ENCODE measurements around the gene PLCB3.

The PLCB3 gene

GRCh38 chr11:64250415-64251015 is 815 bp upstream of the PLCB3 start:
- no peak for TF ChIP-seq JUND (IDR thresholded peaks at IDR 0.05; ENCODE audit: low read depth)
- in situ Hi-C loops (cut with HindIII; ENCODE audit: low pct_unique_long_range_greater_than_20kb, low sequenced_read_pairs): no loop called here
- peak in 1 of 2 experiments; percentile 45 for DNase-seq (ENCODE audit: low read depth in 1 of 2, low spot score in 1 of 2)

GRCh38 chr11:64251753-64252002 is 348 bp downstream of the PLCB3 start:
- in situ Hi-C loops (cut with HindIII; ENCODE audit: low pct_unique_long_range_greater_than_20kb, low sequenced_read_pairs): no loop called here
- no peak for TF ChIP-seq JUND (IDR thresholded peaks at IDR 0.05; ENCODE audit: low read depth)

GRCh38 chr11:64252003-64252872 is 908 bp downstream of the PLCB3 start:
- no peak for TF ChIP-seq JUND (IDR thresholded peaks at IDR 0.05; ENCODE audit: low read depth)
- in situ Hi-C loops (cut with HindIII; ENCODE audit: low pct_unique_long_range_greater_than_20kb, low sequenced_read_pairs): no loop called here
- peak; percentile 84 to 95 for DNase-seq (ENCODE audit: low read depth in 1 of 2, low spot score in 1 of 2)

More at GRCh38 chr11:64251753-64252002, 348 bp downstream of the PLCB3 start:
- no peak for DNase-seq (ENCODE audit: low read depth in 1 of 2, low spot score in 1 of 2)

- DNase-seq (ENCODE audit: low read depth in 1 of 2, low spot score in 1 of 2): no peak
- in situ Hi-C loops (cut with HindIII; ENCODE audit: low pct_unique_long_range_greater_than_20kb, low sequenced_read_pairs): no loop called here
- TF ChIP-seq JUND (IDR thresholded peaks at IDR 0.05; ENCODE audit: low read depth): no peak
These were observed 1.7 kb downstream of the PLCB3 start for GRCh38 chr11:64253043-64253442.

GRCh38 chr11:64253481-64253880 is 2.2 kb downstream of the PLCB3 start:
- TF ChIP-seq JUND (IDR thresholded peaks at IDR 0.05; ENCODE audit: low read depth): no peak
- in situ Hi-C loops (cut with HindIII; ENCODE audit: low pct_unique_long_range_greater_than_20kb, low sequenced_read_pairs): no loop called here
- no peak for DNase-seq (ENCODE audit: low read depth in 1 of 2, low spot score in 1 of 2)

- TF ChIP-seq JUND (IDR thresholded peaks at IDR 0.05; ENCODE audit: low read depth): no peak
- in situ Hi-C loops (cut with HindIII; ENCODE audit: low pct_unique_long_range_greater_than_20kb, low sequenced_read_pairs): no loop called here
- DNase-seq (ENCODE audit: low read depth in 1 of 2, low spot score in 1 of 2): no peak
These were observed 3.0 kb downstream of the PLCB3 start for GRCh38 chr11:64254326-64254725.

- in situ Hi-C loops (cut with HindIII; ENCODE audit: low pct_unique_long_range_greater_than_20kb, low sequenced_read_pairs): no loop called here
- no peak for DNase-seq (ENCODE audit: low read depth in 1 of 2, low spot score in 1 of 2)
- no peak for TF ChIP-seq JUND (IDR thresholded peaks at IDR 0.05; ENCODE audit: low read depth)
These were observed 4.1 kb downstream of the PLCB3 start for GRCh38 chr11:64255135-64256128.

- no peak for TF ChIP-seq JUND (IDR thresholded peaks at IDR 0.05; ENCODE audit: low read depth)
- DNase-seq (ENCODE audit: low read depth in 1 of 2, low spot score in 1 of 2): no peak
- in situ Hi-C loops (cut with HindIII; ENCODE audit: low pct_unique_long_range_greater_than_20kb, low sequenced_read_pairs): no loop called here
These were observed 5.0 kb downstream of the PLCB3 start for GRCh38 chr11:64256300-64256699.

GRCh38 chr11:64258356-64258755 is 7.0 kb downstream of the PLCB3 start:
- TF ChIP-seq JUND (IDR thresholded peaks at IDR 0.05; ENCODE audit: low read depth): no peak
- in situ Hi-C loops (cut with HindIII; ENCODE audit: low pct_unique_long_range_greater_than_20kb, low sequenced_read_pairs): no loop called here
- DNase-seq (ENCODE audit: low read depth in 1 of 2, low spot score in 1 of 2): no peak

- no peak for DNase-seq (ENCODE audit: low read depth in 1 of 2, low spot score in 1 of 2)
- in situ Hi-C loops (cut with HindIII; ENCODE audit: low pct_unique_long_range_greater_than_20kb, low sequenced_read_pairs): no loop called here
- TF ChIP-seq JUND (IDR thresholded peaks at IDR 0.05; ENCODE audit: low read depth): no peak
These were observed 7.7 kb downstream of the PLCB3 start for GRCh38 chr11:64258946-64259532.

- in situ Hi-C loops (cut with HindIII; ENCODE audit: low pct_unique_long_range_greater_than_20kb, low sequenced_read_pairs): no loop called here
- TF ChIP-seq JUND (IDR thresholded peaks at IDR 0.05; ENCODE audit: low read depth): no peak
- DNase-seq (ENCODE audit: low read depth in 1 of 2, low spot score in 1 of 2): no peak
These were observed 8.3 kb downstream of the PLCB3 start for GRCh38 chr11:64259533-64260067.

- in situ Hi-C loops (cut with HindIII; ENCODE audit: low pct_unique_long_range_greater_than_20kb, low sequenced_read_pairs): no loop called here
- TF ChIP-seq JUND (IDR thresholded peaks at IDR 0.05; ENCODE audit: low read depth): no peak
- DNase-seq (ENCODE audit: low read depth in 1 of 2, low spot score in 1 of 2): no peak
These were observed 8.9 kb downstream of the PLCB3 start for GRCh38 chr11:64260147-64260708.

Measured in T47D (cell line).